ENCODE measurements around the gene ZFHX2.

GRCh38 chr14:23494223-23494622 is 57.3 kb downstream of the ZFHX2 start:
- no peak for TF ChIP-seq POLR2AphosphoS5 (IDR thresholded peaks at IDR 0.05; ENCODE audit: low read depth, low read length)
- TF ChIP-seq REST (IDR thresholded peaks at IDR 0.05; ENCODE audit: insufficient read depth in 1 of 2, low read depth in 2 of 2, low read length in 2 of 2), result no peak
- TF ChIP-seq SIN3A (IDR thresholded peaks at IDR 0.05; ENCODE audit: borderline replicate concordance, insufficient read depth, low read length), result no peak
- TF ChIP-seq TAF1 (IDR thresholded peaks at IDR 0.05; ENCODE audit: borderline replicate concordance, insufficient read depth, low read length), result no peak
- no peak for TF ChIP-seq FOXP2 (optimal IDR thresholded peaks at IDR 0.05; ENCODE audit: borderline replicate concordance, extremely low read depth, extremely low read length, insufficient read depth)
